H1 (cell line): ENCODE data around the gene CAMTA1. TPM values are rescaled to one million over a fixed set of nuclear protein-coding genes. Genes with fewer than 3 reads are reported as not detected.

Experiments
- CTCF ChIA-PET: fragments of 300-600 bp; sonication (Branson Sonifier 250); formaldehyde crosslinking; loops from one replicate; lab custom pipeline; 2021; ENCODE audit not compliant: partially characterized antibody; lab: Charles Lee
- POLR2A ChIA-PET: fragments of 300-600 bp; sonication (Branson Sonifier 250); formaldehyde crosslinking; loops from one replicate; lab custom pipeline; 2021; ENCODE audit warnings: inconsistent platforms; ENCODE audit not compliant: partially characterized antibody; lab: Charles Lee
- DNase-seq, 2 experiments: peaks; one replicate each; pipeline versions ENCODE4 v3.0.0 to v3.0.0-alpha.2; 2010 to 2022; ENCODE audit warnings: low spot score in 2 of 2, low read depth in 1 of 2, mixed read lengths in 1 of 2
- FAIRE-seq: peaks from 2 replicates; lab custom pipeline; 2011; peaks lifted over from hg19 to GRCh38; lab: Jason Lieb, UNC
- H2AFZ ChIP-seq: 2 replicates; pipeline ENCODE4 v1.8.1; 2012; ENCODE audit warnings: low read length, inconsistent platforms
- H2AK5ac ChIP-seq: 2 replicates; pipeline ENCODE4 v1.6.1; 2013; ENCODE audit warnings: low read depth, low read length
- H2BK120ac ChIP-seq: replicated peaks from 2 replicates; pipeline ENCODE3; 2013; ENCODE audit warnings: low read depth, low read length, inconsistent platforms
- H2BK12ac ChIP-seq: 2 replicates; pipeline ENCODE4 v1.6.1; 2013; ENCODE audit warnings: low read depth, low read length
- H2BK15ac ChIP-seq: 2 replicates; pipeline ENCODE4 v1.6.1; 2013; ENCODE audit warnings: low read length
- H2BK20ac ChIP-seq: 2 replicates; pipeline ENCODE4 v1.6.1; 2013; ENCODE audit warnings: low read length
- H2BK5ac ChIP-seq: 2 replicates; pipeline ENCODE4 v1.6.1; 2013; ENCODE audit warnings: low read depth, low read length
- H3K14ac ChIP-seq: 2 replicates; pipeline ENCODE4 v1.6.1; 2013; ENCODE audit warnings: inconsistent platforms; ENCODE audit not compliant: insufficient read length
- H3K18ac ChIP-seq: 2 replicates; pipeline ENCODE4 v1.6.1; 2013; ENCODE audit warnings: low read length; ENCODE audit errors: extremely low read depth
- H3K23ac ChIP-seq: 2 replicates; pipeline ENCODE4 v1.6.1; 2013; ENCODE audit warnings: inconsistent platforms; ENCODE audit not compliant: insufficient read length
- H3K23me2 ChIP-seq: 2 replicates; pipeline ENCODE4 v1.6.1; 2013; ENCODE audit warnings: low read depth, low read length
- H3K27ac ChIP-seq: 2 replicates; pipeline ENCODE4 v1.6.1; 2011; ENCODE audit warnings: low read depth, low read length, inconsistent platforms
- H3K27me3 ChIP-seq, 4 experiments: replicated peaks in 1 of 4; 1 replicate in 1 of 4; 2 replicates in 3 of 4; pipeline versions ENCODE4 v1.6.1 to v1.8.1; 2011 to 2013; ENCODE audit warnings: low read length in 3 of 4, mild to moderate bottlenecking in 3 of 4, inconsistent platforms in 2 of 4, mixed read lengths in 2 of 4, moderate library complexity in 1 of 4; ENCODE audit not compliant: control insufficient read depth in 3 of 4, insufficient read depth in 3 of 4; ENCODE audit errors: extremely low read depth in 1 of 4
- H3K36me3 ChIP-seq, 4 experiments: 2 replicates each; pipeline versions ENCODE4 v1.6.1 to v1.8.1; 2011 to 2013; ENCODE audit warnings: mild to moderate bottlenecking in 4 of 4, low read length in 3 of 4, moderate library complexity in 2 of 4, control low read depth in 1 of 4, inconsistent platforms in 1 of 4; ENCODE audit not compliant: insufficient read depth in 4 of 4, control insufficient read depth in 2 of 4
- H3K4ac ChIP-seq: replicated peaks from 2 replicates; pipeline ENCODE3; 2013; ENCODE audit warnings: low read length, low read depth, mixed read lengths, inconsistent platforms; ENCODE audit not compliant: insufficient read length
- H3K4me1 ChIP-seq, 4 experiments: replicated peaks in 1 of 4; 1 replicate in 1 of 4; 2 replicates in 3 of 4; pipeline versions ENCODE4 v1.6.1 to v1.8.1; 2011 to 2013; ENCODE audit warnings: low read length in 3 of 4, inconsistent platforms in 2 of 4, mixed read lengths in 1 of 4; ENCODE audit not compliant: insufficient read depth in 4 of 4, control insufficient read depth in 3 of 4
- H3K4me2 ChIP-seq, 2 experiments: 2 replicates each; pipeline versions ENCODE4 v1.6.1 to v1.8.1; 2011 to 2013; ENCODE audit warnings: low read depth in 2 of 2, low read length in 2 of 2, control low read depth in 1 of 2, inconsistent platforms in 1 of 2, mild to moderate bottlenecking in 1 of 2; ENCODE audit not compliant: insufficient read depth in 1 of 2
- H3K4me3 ChIP-seq, 4 experiments: fragments of 200-600, 300-600 bp in 1 of 4; sonication (generic), shearing (Covaris generic), sonication (Bioruptor Twin) in 1 of 4; 2 replicates each; pipeline versions ENCODE4 v1.5.1 to v1.8.1; 2011 to 2016; ENCODE audit warnings: low read length in 4 of 4, low read depth in 3 of 4, control low read depth in 2 of 4, inconsistent platforms in 2 of 4, mild to moderate bottlenecking in 2 of 4, mixed read lengths in 1 of 4, moderate library complexity in 1 of 4; ENCODE audit not compliant: insufficient read depth in 2 of 4; ENCODE audit errors: extremely low read depth in 1 of 4
- H3K56ac ChIP-seq: replicated peaks from 2 replicates; pipeline ENCODE3; 2013; ENCODE audit warnings: low read depth, mild to moderate bottlenecking, mixed read lengths, low read length, inconsistent platforms; ENCODE audit not compliant: insufficient read length
- H3K79me1 ChIP-seq: 2 replicates; pipeline ENCODE4 v1.6.1; 2013; ENCODE audit warnings: low read depth, low read length, control low read depth
- H3K79me2 ChIP-seq, 2 experiments: 2 replicates each; pipeline versions ENCODE4 v1.6.1 to v1.8.1; 2012 to 2013; ENCODE audit warnings: low read length in 2 of 2, mild to moderate bottlenecking in 2 of 2, inconsistent platforms in 1 of 2; ENCODE audit not compliant: insufficient read depth in 2 of 2, control insufficient read depth in 1 of 2
- H3K9ac ChIP-seq, 4 experiments: replicated peaks in 1 of 4; 1 replicate in 1 of 4; 2 replicates in 3 of 4; pipeline versions ENCODE4 v1.6.1 to v1.8.1; 2011 to 2013; ENCODE audit warnings: low read depth in 3 of 4, low read length in 3 of 4, control low read depth in 2 of 4, mild to moderate bottlenecking in 2 of 4, moderate library complexity in 2 of 4, inconsistent platforms in 1 of 4; ENCODE audit errors: extremely low read depth in 1 of 4
- H3K9me3 ChIP-seq, 2 experiments: 2 replicates each; pipeline versions ENCODE4 v1.6.1 to v1.8.1; 2012 to 2013; ENCODE audit warnings: mild to moderate bottlenecking in 2 of 2, moderate library complexity in 2 of 2, control low read depth in 1 of 2, inconsistent platforms in 1 of 2, low read depth in 1 of 2, low read length in 1 of 2, mixed read lengths in 1 of 2; ENCODE audit not compliant: insufficient read depth in 2 of 2
- H4K20me1 ChIP-seq, 2 experiments: replicated peaks in 1 of 2; 2 replicates each; pipeline versions ENCODE3 to v1.8.1; 2011 to 2013; ENCODE audit warnings: inconsistent platforms in 2 of 2, low read length in 2 of 2, mild to moderate bottlenecking in 1 of 2; ENCODE audit not compliant: insufficient read depth in 2 of 2, control insufficient read depth in 1 of 2
- H4K5ac ChIP-seq: 2 replicates; pipeline ENCODE4 v1.6.1; 2013; ENCODE audit warnings: low read length, low read depth, mixed read lengths, inconsistent platforms; ENCODE audit not compliant: insufficient read length
- H4K8ac ChIP-seq: 2 replicates; pipeline ENCODE4 v1.8.0; 2013; ENCODE audit warnings: mild to moderate bottlenecking, moderate library complexity, low read length, inconsistent platforms; ENCODE audit not compliant: insufficient read depth; ENCODE audit errors: extremely low read depth
- H4K91ac ChIP-seq: replicated peaks from 2 replicates; pipeline ENCODE3; 2013; ENCODE audit warnings: low read length, mixed read lengths, inconsistent platforms; ENCODE audit not compliant: insufficient read length
- ASH2L ChIP-seq: fragments of 200-600, 300-600 bp; sonication (generic); IDR thresholded peaks from one replicate; pipeline ENCODE4 v1.7.1; 2017; ENCODE audit warnings: low read length
- ATF3 ChIP-seq: IDR thresholded peaks from 2 replicates; pipeline ENCODE4 v1.6.1; 2011; ENCODE audit warnings: low read depth, mild to moderate bottlenecking, low read length; ENCODE audit not compliant: insufficient read depth
- BCL11A ChIP-seq, 2 experiments: IDR thresholded peaks; one replicate each; pipeline ENCODE4 v1.6.1; 2011; ENCODE audit warnings: low read depth in 2 of 2, low read length in 2 of 2, mild to moderate bottlenecking in 2 of 2
- CBX5 ChIP-seq: fragments of 300-800, 300-1000 bp; sonication (generic); IDR thresholded peaks from 2 replicates; pipeline ENCODE4 v1.7.1; 2016; ENCODE audit warnings: antibody characterized with exemption, low read length, low read depth
- CREB1 ChIP-seq: IDR thresholded peaks from 2 replicates; pipeline ENCODE4 v1.6.1; 2012; ENCODE audit warnings: inconsistent platforms
- JUND ChIP-seq: IDR thresholded peaks from 2 replicates; pipeline ENCODE4 v1.6.1; 2011; ENCODE audit warnings: mild to moderate bottlenecking, improper control_type of control experiment, low read length
- NANOG ChIP-seq: IDR thresholded peaks from 2 replicates; pipeline ENCODE4 v1.6.1; 2011; ENCODE audit warnings: low read length, low read depth, mild to moderate bottlenecking, inconsistent platforms; ENCODE audit not compliant: insufficient read depth, poor library complexity, severe bottlenecking
- NRF1 ChIP-seq: IDR thresholded peaks from 2 replicates; pipeline ENCODE4 v1.6.1; 2011; ENCODE audit warnings: mild to moderate bottlenecking, low read depth, low read length, improper control_type of control experiment
- RBBP5 ChIP-seq: IDR thresholded peaks from 2 replicates; pipeline ENCODE4 v1.7.1; 2012; ENCODE audit warnings: low read depth, mild to moderate bottlenecking, inconsistent platforms, low read length, moderate library complexity, borderline replicate concordance
- RXRA ChIP-seq: IDR thresholded peaks from 2 replicates; pipeline ENCODE4 v1.6.1; 2011; ENCODE audit warnings: low read depth, mild to moderate bottlenecking, low read length, moderate library complexity; ENCODE audit not compliant: insufficient read depth
- SP4 ChIP-seq: IDR thresholded peaks from 2 replicates; pipeline ENCODE4 v1.6.1; 2012; ENCODE audit warnings: low read length, inconsistent platforms
- TAF1 ChIP-seq: IDR thresholded peaks from 2 replicates; pipeline ENCODE4 v1.6.1; 2011; ENCODE audit warnings: mild to moderate bottlenecking, low read depth, low read length
- USF2 ChIP-seq: IDR thresholded peaks from 2 replicates; pipeline ENCODE4 v1.6.1; 2011; ENCODE audit warnings: low read length, improper control_type of control experiment
- WGBS, 2 experiments: shearing (Covaris generic) in 1 of 2; methylation state at CpG; one replicate each; pipeline versions ENCODE4 v1.1.6 to v1.1.7; 2013 to 2015; ENCODE audit warnings: low lambda C conversion rate in 2 of 2, mixed read lengths in 2 of 2, inconsistent platforms in 1 of 2, low coverage in 1 of 2, missing lambda C conversion rate in 1 of 2; ENCODE audit not compliant: insufficient replicate concordance in 2 of 2, insufficient coverage in 1 of 2, insufficient read length in 1 of 2; ENCODE audit errors: extremely low coverage in 1 of 2, missing lambda C conversion rate in 1 of 2; 5-methylcytosine and 5-hydroxymethylcytosine counted together
- polyA plus RNA-seq, 7 experiments: library from polyadenylated mRNA; depleted of rRNA in 3 of 7; stranded (reverse) in 5 of 7; unstranded in 2 of 7; fragments of >200 nt in 5 of 7; fragments of 200-250 nt in 2 of 7; gene quantifications; 1 replicate in 5 of 7; 2 replicates in 1 of 7; 4 replicates in 1 of 7; pipeline versions ENCODE4 v1.2.1 to v1.2.3, GENCODE V29; 2011 to 2013; ENCODE audit warnings: missing spikeins in 2 of 7, mixed read lengths in 2 of 7
- total RNA-seq: library from RNA; stranded (reverse); fragmentation: NEBNext Ultra II Directional; extraction: Animal tissue kit (Norgen Biotek cat#: 25700); gene quantifications from 2 replicates; pipeline ENCODE4 v1.2.1, GENCODE V29; 2021

Gene CAMTA1
- total and polyA plus RNA-seq, 2 of the 8 experiments (the other 6 are each of a cell fraction or from before 2014, with no cell fraction given): 65.0 to 119 TPM

- no peak overlapping the region for H2BK5ac ChIP-seq
- H4K91ac ChIP-seq: no peak overlapping the region
- H3K79me1 ChIP-seq: no peaks in the 10 kb centered on the region
- no peaks in the 10 kb centered on the region for H3K27me3 ChIP-seq
- no peak overlapping the region for H4K8ac ChIP-seq
- 95% methylated on average over 7 of the region's 7 CpGs; no CpG with 5 or more reads in 1 of the 2 experiments for WGBS, 2 experiments
- H3K9ac ChIP-seq: no peak overlapping the region
- no peak overlapping the region for H4K5ac ChIP-seq
- no peak overlapping the region for H2AFZ ChIP-seq
- H2AK5ac ChIP-seq: no peak overlapping the region
- H2BK12ac ChIP-seq: no peak overlapping the region
- DNase-seq: no peak
- no peak overlapping the region for H3K4ac ChIP-seq
- peaks cover 0 to 5% of the 10 kb centered on the region in 2 experiments for H4K20me1 ChIP-seq
- TF ChIP-seq NRF1 (no peak), NANOG (no peak), RBBP5 (no peak), RXRA (no peak), CREB1 (no peak), ATF3 (no peak), USF2 (no peak), JUND (no peak), CBX5 (no peak), TAF1 (no peak), SP4 (no peak), ASH2L (no peak), BCL11A (IDR thresholded peaks at IDR 0.05; ENCODE audit: low read depth in 2 of 2, low read length in 2 of 2) (no peak)
- no peak overlapping the region for H2BK15ac ChIP-seq
- CTCF ChIA-PET: interaction anchor here (0.6 to 1.8 kb wide), 6 partner anchors 10 to 252 kb away, joined by 3 to 6 read pairs (median 4); no protein-coding TSS in a partner anchor
- H3K4me3 ChIP-seq: no peak overlapping the region
- no peak overlapping the region for H3K18ac ChIP-seq
- H3K4me1 ChIP-seq: peaks cover 3 to 28% (median 16%) of the 10 kb centered on the region in 4 experiments
- H3K23ac ChIP-seq: no peak overlapping the region
- no peaks in the 10 kb centered on the region for H3K9me3 ChIP-seq
- no peak overlapping the region for H3K4me2 ChIP-seq
- H3K56ac ChIP-seq: no peak overlapping the region
- H3K14ac ChIP-seq: no peak overlapping the region
- no peak overlapping the region for H2BK120ac ChIP-seq
- no peak overlapping the region for H2BK20ac ChIP-seq
- POLR2A ChIA-PET: interaction anchor here (0.7 kb wide), 1 partner anchor 11 kb away, joined by 3 read pairs; no protein-coding TSS in a partner anchor
- H3K23me2 ChIP-seq: peaks cover 6% of the 10 kb centered on the region
- no peaks in the 10 kb centered on the region for H3K79me2 ChIP-seq
- H3K27ac ChIP-seq: no peak overlapping the region
- FAIRE-seq: no peak
- H3K36me3 ChIP-seq: no peaks in the 10 kb centered on the region; a peak in 1 of 8 replicates
Measured at GRCh38 chr1:7151978-7152377, 366.7 kb downstream of the CAMTA1 start.
